Measurements from ENCODE around the gene SEZ6.

SEZ6 gene

DNA sequence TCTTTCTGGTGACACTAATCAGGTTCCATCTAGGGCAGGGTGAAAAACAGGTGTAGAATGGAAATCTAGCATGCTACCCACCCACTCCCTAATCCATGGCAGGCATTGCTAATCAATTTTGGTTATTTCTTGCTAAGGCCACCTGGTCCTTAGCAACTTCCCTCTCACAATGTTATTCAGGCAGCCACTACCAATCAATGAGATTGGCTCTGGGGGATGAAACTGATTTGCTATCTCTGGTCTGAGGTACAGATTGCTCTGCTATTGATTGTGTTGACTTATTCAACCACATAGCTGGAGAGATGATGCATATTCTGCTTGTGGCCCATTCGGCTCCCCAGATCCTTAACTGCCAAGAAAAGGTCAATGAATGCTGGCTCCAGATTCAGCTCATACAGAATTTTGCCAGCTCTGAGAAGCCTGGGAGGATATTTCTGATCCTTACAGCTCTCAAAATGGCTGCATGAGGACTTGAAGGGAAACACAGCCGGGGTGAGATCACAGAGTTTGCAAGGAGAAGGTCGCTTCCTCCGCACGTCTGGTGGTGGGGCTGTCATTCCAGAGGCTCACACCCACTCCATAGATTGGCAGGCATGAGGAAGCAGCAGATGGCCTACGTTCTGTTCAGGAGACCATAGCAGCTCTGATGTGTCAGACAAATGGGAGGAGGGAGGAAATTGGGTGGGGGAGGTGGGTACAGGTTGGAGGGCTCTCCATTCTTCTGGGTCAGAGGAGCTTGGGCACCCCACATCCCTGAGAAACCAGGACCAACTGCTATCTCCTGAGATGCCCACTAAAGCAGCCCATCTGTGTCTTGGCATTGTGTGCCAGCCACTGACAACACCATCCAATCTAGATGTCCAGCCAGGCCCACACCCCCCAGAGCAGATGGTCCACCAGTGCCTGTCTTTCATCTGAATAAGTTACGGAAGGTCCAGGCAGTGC, 22.3 kb downstream of the SEZ6 start:
- Histone ChIP-seq H3K4me3 (ENCODE audit: low read length) (no peak overlapping the region), H3K9me3 (ENCODE audit: control insufficient read depth, low read length) (no peaks in the 10 kb centered on the region), H3K36me3 (ENCODE audit: control insufficient read depth, insufficient read depth, low read length, severe bottlenecking) (no peaks in the 10 kb centered on the region), H3K27me3 (replicated peaks; ENCODE audit: control insufficient read depth, insufficient read depth, low read length) (peaks cover 87% of the 10 kb centered on the region), H3K4me1 (ENCODE audit: control insufficient read depth, insufficient read depth, low read length) (no peaks in the 10 kb centered on the region), H3K9ac (ENCODE audit: low read length) (no peak overlapping the region)
- DNase-seq (ENCODE audit: low read depth), result no peak

DNA sequence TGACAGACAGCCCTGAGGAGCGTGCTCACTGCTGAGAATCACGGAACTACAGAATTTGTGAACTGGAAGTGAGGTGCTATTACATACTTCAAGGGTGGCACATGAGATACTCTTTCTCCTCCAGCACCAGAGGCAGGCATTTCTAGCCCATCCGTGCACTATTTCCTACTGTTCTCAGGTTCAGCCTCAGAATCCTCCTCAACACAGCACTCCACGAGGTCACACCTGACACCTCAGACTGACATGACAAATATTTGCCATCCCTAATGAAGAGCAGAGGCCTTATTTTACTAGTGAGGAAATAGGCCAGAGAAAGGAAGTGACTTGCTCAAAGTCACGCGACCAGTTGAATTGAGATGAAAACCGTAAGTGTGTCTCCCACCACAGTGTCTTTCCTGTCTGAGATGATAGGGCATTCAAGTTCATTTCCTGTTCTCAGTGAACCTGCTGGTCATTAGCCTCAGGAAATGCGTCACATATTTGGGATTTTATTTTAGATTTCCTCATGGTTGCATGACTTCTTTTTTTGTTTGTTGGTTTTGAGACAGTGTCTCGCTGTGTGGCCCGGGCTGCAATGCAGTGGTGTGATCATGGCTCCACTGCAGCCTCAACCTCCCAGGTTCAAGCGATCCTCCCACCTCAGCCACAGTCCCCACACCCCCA, 23.6 kb downstream of the SEZ6 start:
- Histone ChIP-seq H3K4me1 (ENCODE audit: control insufficient read depth, insufficient read depth, low read length) (no peaks in the 10 kb centered on the region), H3K4me3 (ENCODE audit: low read length) (no peak overlapping the region), H3K36me3 (ENCODE audit: control insufficient read depth, insufficient read depth, low read length, severe bottlenecking) (no peaks in the 10 kb centered on the region), H3K9ac (ENCODE audit: low read length) (no peak overlapping the region), H3K27me3 (replicated peaks; ENCODE audit: control insufficient read depth, insufficient read depth, low read length) (peaks cover 85% of the 10 kb centered on the region), H3K9me3 (ENCODE audit: control insufficient read depth, low read length) (no peaks in the 10 kb centered on the region)
- no peak for DNase-seq (ENCODE audit: low read depth)

DNA sequence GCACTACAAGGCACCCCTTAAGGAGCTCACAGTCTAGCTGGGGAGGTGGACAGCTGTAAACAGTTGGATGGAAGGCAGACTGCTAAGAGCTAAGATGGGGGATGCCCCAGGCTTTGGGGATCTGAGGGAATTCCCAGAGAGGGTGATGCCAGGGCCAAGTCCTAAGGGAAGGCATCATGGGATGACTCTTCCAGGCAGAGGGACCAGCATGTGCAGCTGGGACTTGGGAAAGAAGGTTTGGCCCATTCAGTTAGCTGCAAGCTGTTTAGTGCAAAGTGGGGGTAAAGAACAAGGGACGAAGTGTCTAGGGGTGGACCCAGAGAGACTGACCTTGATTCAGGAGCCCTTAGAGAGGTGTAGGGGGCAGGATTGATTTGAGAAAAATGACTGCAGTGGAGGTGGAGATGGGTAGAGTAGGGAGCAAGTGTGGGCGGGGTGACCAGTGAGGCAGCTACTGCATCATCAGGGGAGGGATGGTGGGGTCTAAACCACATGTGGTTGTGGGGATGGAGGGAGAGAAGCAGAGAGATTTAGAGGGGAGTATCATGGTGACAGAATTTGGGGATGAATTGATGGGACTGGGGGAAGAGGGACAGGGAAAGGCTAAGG, 27.4 kb downstream of the SEZ6 start:
- peaks cover 4% of the 10 kb centered on the region for H3K4me1 ChIP-seq (ENCODE audit: control insufficient read depth, insufficient read depth, low read length)
- H3K9ac ChIP-seq (ENCODE audit: low read length), result no peak overlapping the region
- no peaks in the 10 kb centered on the region for H3K36me3 ChIP-seq (ENCODE audit: control insufficient read depth, insufficient read depth, low read length, severe bottlenecking)
- H3K27me3 ChIP-seq (replicated peaks; ENCODE audit: control insufficient read depth, insufficient read depth, low read length), result peaks cover 85% of the 10 kb centered on the region
- DNase-seq (ENCODE audit: low read depth), result no peak
- no peaks in the 10 kb centered on the region for H3K9me3 ChIP-seq (ENCODE audit: control insufficient read depth, low read length)
- no peak overlapping the region for H3K4me3 ChIP-seq (ENCODE audit: low read length)

DNA sequence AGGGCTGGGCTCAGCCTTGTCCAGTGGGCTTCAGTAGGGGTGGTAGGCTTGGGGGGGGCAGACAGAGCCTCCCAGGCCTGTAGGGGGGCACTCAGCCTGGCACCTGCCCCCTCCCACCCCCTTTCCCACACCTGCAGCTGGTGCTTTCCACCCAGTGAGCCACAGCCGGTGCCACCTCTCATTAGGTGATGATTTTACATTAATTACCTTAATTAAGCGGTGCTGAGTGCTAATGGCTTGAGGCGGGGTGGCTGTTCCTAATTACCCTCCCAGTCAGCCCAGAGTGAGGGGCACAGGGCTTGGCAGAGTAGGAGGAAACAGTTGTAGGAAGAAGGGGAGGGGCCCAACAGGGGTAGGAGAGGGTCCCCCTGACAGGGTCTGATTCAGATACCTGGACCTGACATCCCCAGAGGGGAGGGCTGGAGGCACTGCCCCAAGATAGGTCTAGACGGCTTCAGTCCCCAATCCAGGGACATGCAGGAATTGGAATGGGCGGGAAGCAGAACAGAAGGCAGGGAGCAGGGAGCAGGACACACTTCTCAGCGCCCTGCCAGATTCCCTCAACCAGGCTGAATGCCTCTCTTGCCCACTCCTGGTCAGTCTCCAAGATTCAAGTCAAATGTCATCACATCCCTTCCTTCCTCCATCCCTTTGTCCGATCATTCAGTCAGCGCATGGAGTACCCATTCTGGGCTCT, 28.0 kb downstream of the SEZ6 start:
- H3K36me3 ChIP-seq (ENCODE audit: control insufficient read depth, insufficient read depth, low read length, severe bottlenecking), result no peaks in the 10 kb centered on the region
- DNase-seq (ENCODE audit: low read depth), result no peak
- peaks cover 85% of the 10 kb centered on the region for H3K27me3 ChIP-seq (replicated peaks; ENCODE audit: control insufficient read depth, insufficient read depth, low read length)
- no peaks in the 10 kb centered on the region for H3K9me3 ChIP-seq (ENCODE audit: control insufficient read depth, low read length)
- no peak overlapping the region for H3K4me3 ChIP-seq (ENCODE audit: low read length)
- no peak overlapping the region for H3K9ac ChIP-seq (ENCODE audit: low read length)
- peaks cover 6% of the 10 kb centered on the region for H3K4me1 ChIP-seq (ENCODE audit: control insufficient read depth, insufficient read depth, low read length)

DNA sequence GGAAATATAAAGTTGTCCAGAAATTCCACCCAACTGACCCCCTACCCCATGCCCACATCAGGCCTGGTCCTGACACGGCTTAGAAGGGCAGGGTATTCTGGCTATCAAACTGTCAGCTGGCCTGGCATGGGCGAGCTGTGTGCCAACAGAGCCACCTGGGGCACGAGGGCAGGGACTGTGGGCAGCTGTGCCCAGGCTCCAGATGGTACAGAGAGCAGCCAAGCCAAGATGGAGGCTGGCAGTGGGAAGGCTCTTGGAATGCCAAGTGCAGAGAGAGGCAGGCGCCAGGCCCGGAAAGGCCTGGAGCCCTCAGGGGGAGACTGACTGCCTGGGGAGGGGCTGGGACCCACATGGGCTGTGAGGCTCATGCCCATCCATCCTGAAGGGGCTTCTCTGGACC, 30.2 kb downstream of the SEZ6 start:
- Histone ChIP-seq H3K9me3 (ENCODE audit: control insufficient read depth, low read length) (no peaks in the 10 kb centered on the region), H3K4me3 (ENCODE audit: low read length) (no peak overlapping the region), H3K4me1 (ENCODE audit: control insufficient read depth, insufficient read depth, low read length) (peaks cover 11% of the 10 kb centered on the region), H3K27me3 (replicated peaks; ENCODE audit: control insufficient read depth, insufficient read depth, low read length) (peaks cover 80% of the 10 kb centered on the region), H3K36me3 (ENCODE audit: control insufficient read depth, insufficient read depth, low read length, severe bottlenecking) (no peaks in the 10 kb centered on the region), H3K9ac (ENCODE audit: low read length) (no peak overlapping the region)
- DNase-seq (ENCODE audit: low read depth), result no peak

DNA sequence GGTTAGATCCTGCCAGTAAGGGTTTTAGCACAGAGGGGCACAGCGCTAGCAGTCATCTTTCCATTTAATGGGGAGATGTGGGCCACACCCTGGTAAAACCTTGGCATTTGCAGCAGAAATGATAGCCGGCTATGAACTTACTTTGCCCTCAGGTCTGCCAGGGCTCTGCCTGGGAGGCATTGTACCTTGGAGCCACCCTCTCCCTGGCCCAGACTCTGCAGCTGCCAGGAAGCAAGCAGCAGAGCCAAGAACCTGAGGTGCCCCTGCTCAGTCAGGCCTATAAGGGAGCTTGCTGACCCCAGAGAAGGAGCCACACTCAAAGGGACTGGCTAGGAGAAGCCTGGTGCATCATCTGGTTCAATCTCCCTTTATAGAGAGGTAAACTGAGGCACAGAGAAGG, 30.8 kb downstream of the SEZ6 start:
- no peaks in the 10 kb centered on the region for H3K9me3 ChIP-seq (ENCODE audit: control insufficient read depth, low read length)
- DNase-seq (ENCODE audit: low read depth), result no peak
- no peak overlapping the region for H3K9ac ChIP-seq (ENCODE audit: low read length)
- H3K27me3 ChIP-seq (replicated peaks; ENCODE audit: control insufficient read depth, insufficient read depth, low read length), result peaks cover 85% of the 10 kb centered on the region
- H3K36me3 ChIP-seq (ENCODE audit: control insufficient read depth, insufficient read depth, low read length, severe bottlenecking), result no peaks in the 10 kb centered on the region
- no peak overlapping the region for H3K4me3 ChIP-seq (ENCODE audit: low read length)
- H3K4me1 ChIP-seq (ENCODE audit: control insufficient read depth, insufficient read depth, low read length), result peaks cover 16% of the 10 kb centered on the region

DNA sequence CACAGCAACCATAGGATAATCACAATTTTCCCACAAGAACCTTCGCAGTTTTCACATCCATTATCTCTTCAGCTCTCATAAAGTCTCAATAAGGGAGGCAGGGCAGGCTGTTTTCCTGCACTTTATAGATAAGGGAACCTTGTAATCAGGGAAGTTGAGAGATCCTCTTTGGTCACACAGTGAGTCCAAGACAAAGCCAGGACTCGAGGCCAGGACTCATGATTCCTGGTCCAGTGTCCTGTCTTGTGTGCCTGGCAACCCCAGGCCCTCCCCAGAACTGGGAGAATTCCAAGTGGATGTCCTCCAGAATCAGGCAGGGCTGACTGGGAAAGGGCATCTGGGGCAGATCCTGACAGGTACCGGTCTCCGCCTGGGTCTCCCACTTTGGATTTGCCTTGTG, 31.4 kb downstream of the SEZ6 start:
- Histone ChIP-seq H3K9me3 (ENCODE audit: control insufficient read depth, low read length) (no peaks in the 10 kb centered on the region), H3K9ac (ENCODE audit: low read length) (no peak overlapping the region), H3K27me3 (replicated peaks; ENCODE audit: control insufficient read depth, insufficient read depth, low read length) (peaks cover 85% of the 10 kb centered on the region), H3K36me3 (ENCODE audit: control insufficient read depth, insufficient read depth, low read length, severe bottlenecking) (no peaks in the 10 kb centered on the region), H3K4me1 (ENCODE audit: control insufficient read depth, insufficient read depth, low read length) (peaks cover 16% of the 10 kb centered on the region), H3K4me3 (ENCODE audit: low read length) (no peak overlapping the region)
- no peak for DNase-seq (ENCODE audit: low read depth)

DNA sequence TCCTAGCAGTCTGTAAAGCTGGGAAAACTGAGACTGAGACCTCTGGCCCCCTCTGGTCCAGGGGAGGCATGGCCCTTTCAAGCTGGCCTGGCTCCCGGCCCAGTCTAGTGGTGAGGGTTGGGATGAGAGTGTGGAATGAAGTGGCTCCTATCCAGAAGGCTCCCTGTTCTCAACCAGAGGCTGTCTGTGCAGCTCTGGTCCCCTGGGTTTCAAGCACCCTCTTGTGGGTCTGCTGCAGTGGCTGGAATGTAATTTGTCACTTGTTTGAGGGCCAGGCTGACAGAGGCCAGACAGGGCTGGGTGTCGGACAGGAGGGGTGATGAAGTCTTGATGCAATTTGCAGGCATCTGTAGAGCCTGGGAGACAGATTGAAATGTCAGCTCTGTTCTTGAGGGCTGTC, 32.4 kb downstream of the SEZ6 start:
- peaks cover 84% of the 10 kb centered on the region for H3K27me3 ChIP-seq (replicated peaks; ENCODE audit: control insufficient read depth, insufficient read depth, low read length)
- peak; percentile 59 for DNase-seq (ENCODE audit: low read depth)
- no peaks in the 10 kb centered on the region for H3K9me3 ChIP-seq (ENCODE audit: control insufficient read depth, low read length)
- H3K36me3 ChIP-seq (ENCODE audit: control insufficient read depth, insufficient read depth, low read length, severe bottlenecking), result no peaks in the 10 kb centered on the region
- H3K4me3 ChIP-seq (ENCODE audit: low read length), result no peak overlapping the region
- no peak overlapping the region for H3K9ac ChIP-seq (ENCODE audit: low read length)
- H3K4me1 ChIP-seq (ENCODE audit: control insufficient read depth, insufficient read depth, low read length), result peaks cover 24% of the 10 kb centered on the region

DNA sequence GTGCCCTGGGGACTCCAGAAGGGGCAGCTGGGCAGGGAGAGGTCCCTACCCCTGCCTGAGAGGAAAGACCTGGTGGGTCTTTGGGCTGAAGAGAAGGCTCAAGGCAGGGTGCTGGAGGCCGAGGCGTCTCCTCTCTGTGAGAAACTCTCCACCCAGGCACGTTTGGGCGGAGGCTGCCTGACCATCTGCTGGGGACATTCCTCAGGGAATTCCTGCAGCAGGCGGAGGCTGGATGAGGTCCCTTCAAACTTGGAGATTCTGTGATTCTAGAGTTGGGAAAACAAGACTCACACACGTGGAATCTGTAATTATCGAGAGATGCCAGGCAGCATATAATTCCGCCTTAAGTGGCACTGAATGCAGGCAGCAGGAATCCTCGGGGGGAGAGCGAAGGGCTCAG, 33.4 kb downstream of the SEZ6 start:
- DNase-seq (ENCODE audit: low read depth), result no peak
- peaks cover 32% of the 10 kb centered on the region for H3K4me1 ChIP-seq (ENCODE audit: control insufficient read depth, insufficient read depth, low read length)

DNA sequence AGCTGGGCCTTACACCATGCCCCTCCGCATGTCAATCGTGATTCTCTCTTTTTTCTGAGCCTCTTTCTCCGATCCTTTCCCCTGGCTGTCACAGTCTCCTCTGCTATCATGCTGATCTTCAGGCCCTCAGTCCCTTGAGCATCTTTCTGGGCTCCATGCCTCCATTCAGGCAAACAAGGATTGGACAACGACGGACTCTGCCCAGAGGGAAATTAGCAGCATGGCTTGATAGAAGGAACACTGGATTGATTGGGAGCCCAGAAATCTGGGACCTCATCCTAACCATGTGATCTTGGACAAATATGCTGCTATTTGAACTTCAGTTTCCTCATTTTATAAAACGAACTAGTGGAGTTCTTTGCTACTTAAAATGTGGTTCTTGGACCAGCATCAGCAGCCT, 35.0 kb downstream of the SEZ6 start:
- Histone ChIP-seq H3K4me3 (ENCODE audit: low read length) (no peak overlapping the region), H3K27me3 (replicated peaks; ENCODE audit: control insufficient read depth, insufficient read depth, low read length) (peaks cover 72% of the 10 kb centered on the region), H3K9ac (ENCODE audit: low read length) (no peak overlapping the region), H3K9me3 (ENCODE audit: control insufficient read depth, low read length) (no peaks in the 10 kb centered on the region), H3K4me1 (ENCODE audit: control insufficient read depth, insufficient read depth, low read length) (peaks cover 32% of the 10 kb centered on the region), H3K36me3 (ENCODE audit: control insufficient read depth, insufficient read depth, low read length, severe bottlenecking) (no peaks in the 10 kb centered on the region)
- DNase-seq (ENCODE audit: low read depth), result no peak

More for the DNA sequence above, 33.4 kb downstream of the SEZ6 start:
- H3K9ac ChIP-seq (ENCODE audit: low read length), result no peak overlapping the region
- H3K9me3 ChIP-seq (ENCODE audit: control insufficient read depth, low read length), result no peaks in the 10 kb centered on the region
- peaks cover 78% of the 10 kb centered on the region for H3K27me3 ChIP-seq (replicated peaks; ENCODE audit: control insufficient read depth, insufficient read depth, low read length)
- no peak overlapping the region for H3K4me3 ChIP-seq (ENCODE audit: low read length)
- H3K36me3 ChIP-seq (ENCODE audit: control insufficient read depth, insufficient read depth, low read length, severe bottlenecking), result no peaks in the 10 kb centered on the region
